CD4-positive, alpha-beta T cell treated with Interleukin-2 at 100 ng/mL for 4 hours (primary cell): ENCODE measurements around the gene PTRHD1.
"Not testable (repeated sequence)": the region's sequence is repeated elsewhere in the genome, so short reads cannot be mapped to it uniquely, and the experiment has no call there.

Experiments
- DNase-seq: peaks from one replicate; pipeline ENCODE4 v3.0.0-alpha.2; 2020; ENCODE audit warnings: low spot score

The PTRHD1 gene

DNA sequence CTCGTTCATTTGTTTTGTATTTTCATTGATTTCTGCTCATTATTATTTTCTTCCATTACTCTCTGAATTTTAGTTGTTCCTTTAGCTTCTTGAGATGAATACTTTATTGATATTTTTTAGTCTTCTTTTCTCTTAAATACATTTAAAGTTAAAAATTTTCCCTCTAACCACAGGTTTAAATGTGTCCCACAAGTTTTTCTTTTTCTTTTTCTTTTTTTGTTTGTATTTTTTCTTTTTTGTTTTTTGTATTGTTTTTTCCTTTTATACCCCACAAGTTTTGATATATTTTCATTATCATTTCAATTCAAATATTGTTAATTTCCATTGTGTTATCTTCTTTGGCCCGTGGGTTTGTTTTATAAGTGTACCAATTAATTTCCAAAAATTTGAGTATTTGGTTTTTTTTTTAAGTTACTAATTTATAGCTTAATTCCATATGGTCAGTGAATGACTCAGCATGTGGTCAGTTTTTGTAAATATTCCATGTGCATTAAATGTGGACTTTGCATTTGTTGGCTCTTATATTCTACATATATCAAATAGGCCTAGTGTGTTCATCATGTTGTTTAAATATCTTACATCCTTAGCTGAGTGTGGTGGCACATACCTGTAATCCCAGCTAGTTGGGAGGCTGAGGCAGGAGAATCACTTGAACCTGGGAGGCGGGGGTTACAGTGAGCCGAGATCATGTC is 16.3 kb upstream of the PTRHD1 start:
- no peak for DNase-seq

DNA sequence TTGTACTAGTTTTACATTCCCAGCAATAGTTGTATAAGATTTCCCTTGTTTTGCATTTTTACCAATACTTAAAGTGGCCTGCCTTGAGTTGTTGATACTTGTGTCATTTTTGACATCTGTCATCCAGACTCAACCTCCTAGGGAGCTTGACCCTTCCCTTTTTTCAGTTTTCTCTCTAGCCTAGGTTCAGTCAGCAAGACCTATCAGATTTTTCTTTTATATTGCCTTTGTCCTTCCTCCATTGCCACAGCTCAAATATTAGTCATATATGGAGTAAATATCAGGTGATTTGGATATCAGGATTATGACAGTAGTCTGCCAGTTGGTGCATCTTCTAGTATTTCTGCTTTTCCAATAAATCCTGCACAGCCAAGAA is 13.5 kb upstream of the PTRHD1 start:
- no peak for DNase-seq

DNA sequence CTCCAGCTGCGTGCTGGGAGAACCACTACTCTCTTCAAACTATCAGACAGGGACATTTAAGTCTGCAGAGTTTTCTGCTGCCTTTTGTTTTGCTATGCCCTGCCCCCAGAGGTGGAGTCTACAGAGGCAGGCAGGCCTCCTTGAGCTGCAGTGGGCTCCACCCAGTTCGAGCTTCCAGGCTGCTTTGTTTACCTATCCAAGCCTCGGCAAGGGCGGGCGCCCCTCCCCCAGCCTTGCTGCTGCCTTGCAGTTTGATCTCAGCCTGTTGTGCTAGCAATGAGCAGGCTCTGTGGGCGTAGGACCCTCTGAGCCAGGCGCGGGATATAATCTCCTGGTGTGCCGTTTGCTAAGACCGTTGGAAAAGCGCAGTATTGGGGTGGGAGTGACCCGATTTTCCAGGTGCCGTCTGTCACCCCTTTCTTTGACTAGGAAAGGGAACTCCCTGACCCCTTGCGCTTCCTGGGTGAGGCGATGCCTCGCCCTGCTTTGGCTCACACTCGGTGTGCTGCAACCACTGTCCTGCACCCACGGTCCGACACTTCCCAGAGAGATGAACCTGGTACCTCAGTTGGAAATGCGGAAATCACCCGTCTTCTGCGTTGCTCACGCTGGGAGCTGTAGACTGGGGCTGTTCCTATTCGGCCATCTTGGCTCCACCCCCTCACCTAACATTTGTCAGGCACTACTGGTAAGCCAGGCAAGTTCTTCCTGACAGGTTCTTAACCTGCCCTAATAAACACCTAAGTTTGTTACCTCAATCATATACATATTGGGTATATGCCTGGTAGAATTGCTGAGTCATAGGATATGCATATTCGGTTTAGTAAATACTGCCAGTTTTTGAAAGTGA is 12.8 kb upstream of the PTRHD1 start:
- not testable (repeated sequence) for DNase-seq

DNA sequence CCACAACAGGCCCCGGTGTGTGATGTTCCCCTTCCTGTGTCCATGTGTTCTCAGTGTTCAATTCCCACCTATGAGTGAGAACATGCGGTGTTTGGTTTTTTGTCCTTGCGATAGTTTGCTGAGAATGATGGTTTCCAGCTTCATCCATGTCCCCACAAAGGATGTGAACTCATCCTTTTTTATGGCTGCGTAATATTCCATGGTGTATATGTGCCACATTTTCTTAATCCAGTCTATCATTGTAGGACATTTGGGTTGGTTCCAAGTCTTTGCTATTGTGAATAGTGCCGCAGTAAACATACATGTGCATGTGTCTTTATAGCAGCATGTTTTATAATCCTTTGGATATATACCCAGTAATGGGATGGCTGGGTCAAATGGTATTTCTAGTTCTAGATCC is 7.3 kb upstream of the PTRHD1 start:
- DNase-seq: not testable (repeated sequence)

DNA sequence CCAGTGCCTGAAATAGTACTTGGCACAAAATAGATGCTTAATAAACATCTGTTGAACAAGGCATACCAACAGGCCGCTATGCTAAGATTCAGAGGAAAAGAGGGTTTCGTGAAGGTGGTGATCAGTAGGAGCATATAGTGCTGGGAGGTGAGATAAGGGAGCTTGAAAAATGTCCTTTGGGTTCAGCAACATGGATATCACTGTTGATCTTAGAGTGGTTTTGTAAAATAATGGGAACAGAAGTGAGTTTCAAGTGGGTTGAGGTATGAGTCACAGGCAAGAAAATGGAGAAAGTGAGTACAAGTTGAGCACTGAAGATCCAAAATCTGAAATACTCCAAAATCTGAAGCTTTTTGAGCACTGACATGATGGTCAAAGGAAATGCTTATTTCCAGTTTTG is 4.5 kb upstream of the PTRHD1 start:
- DNase-seq: no peak

DNA sequence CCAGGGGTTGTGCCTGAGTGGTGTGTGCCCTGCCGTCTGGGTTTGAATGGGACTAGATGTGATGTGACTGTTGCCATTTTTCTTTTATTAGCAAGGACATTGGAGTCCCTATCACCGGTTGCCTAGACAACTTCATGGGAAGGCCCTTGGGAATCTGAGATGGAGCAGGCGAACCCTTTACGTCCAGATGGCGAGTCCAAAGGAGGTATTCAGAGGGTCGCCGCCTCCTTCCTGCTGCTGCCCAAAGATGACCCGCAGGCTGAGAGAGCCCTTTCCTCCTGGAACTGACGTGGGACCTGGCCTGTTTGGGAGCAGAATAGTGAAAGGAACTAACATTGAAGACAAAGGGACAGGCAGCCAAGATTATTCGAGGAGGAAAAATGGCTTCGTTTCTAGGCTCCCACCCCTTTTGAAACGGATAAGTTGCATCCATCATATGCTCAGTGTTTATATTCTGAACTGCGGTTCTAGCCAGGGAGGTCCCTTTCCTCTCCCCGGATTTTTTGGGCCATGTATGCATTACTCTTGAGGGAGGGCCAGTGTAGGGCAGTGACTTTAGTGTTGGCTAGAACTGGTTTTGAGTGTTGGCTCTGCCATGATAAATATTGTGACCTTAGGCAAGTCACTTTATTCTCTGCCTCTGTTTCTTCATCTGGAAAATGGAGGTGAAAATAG is 707 bp upstream of the PTRHD1 start:
- DNase-seq: no peak

DNA sequence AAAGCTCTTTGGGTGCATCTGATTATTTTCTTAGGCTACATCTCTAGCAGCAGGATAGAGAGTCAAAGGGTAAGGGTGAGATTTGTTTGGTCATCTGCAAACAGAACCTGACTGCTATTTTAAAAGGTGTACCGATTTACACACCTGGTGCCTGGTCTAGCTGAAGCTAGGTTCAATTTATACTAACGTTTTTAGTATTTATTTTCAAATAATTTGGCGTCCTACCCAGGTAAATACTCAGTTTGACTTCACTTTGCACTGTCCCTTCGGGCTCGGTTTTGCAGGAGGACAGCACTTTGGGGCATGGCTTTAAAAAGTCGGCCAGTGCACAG is 683 bp downstream of the PTRHD1 start:
- no peak for DNase-seq

DNA sequence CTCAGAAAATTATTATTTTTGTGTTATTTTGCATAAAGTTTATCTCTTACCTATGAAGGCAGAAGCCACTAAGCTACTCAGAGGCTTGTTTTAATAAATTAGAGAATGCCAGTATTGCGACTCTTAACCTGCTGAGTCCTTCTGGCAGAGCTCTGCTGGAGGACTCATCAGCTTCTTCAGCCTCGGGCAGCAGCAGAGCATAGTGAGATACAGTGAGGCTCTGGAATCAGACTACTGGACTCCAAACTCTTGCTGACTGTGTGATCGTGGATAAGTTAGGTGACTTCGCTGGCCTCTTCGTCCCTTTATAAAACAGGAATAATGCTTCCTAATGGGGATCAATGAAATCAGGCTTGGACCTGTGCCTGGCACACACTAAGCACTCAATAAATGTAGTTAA is 1.7 kb downstream of the PTRHD1 start:
- no peak for DNase-seq

DNA sequence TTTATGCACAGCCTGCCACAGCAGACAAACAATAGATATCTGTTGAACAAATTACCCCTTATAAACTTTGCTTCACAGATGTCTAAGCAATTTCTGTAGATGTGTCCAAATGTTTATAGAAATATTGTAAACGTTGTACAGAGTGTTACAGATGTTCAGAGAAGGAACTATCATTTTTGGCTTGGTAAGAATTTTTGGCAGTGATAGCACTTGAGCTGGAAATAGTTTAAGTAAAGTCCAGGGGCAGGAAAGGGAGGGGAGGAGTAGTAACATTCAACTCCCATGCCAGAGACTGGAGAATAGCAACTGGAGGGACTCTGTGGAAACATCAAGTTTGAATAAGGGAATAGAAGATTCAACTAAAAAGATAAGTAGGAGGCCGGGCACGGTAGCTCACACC is 4.4 kb downstream of the PTRHD1 start:
- no peak for DNase-seq

DNA sequence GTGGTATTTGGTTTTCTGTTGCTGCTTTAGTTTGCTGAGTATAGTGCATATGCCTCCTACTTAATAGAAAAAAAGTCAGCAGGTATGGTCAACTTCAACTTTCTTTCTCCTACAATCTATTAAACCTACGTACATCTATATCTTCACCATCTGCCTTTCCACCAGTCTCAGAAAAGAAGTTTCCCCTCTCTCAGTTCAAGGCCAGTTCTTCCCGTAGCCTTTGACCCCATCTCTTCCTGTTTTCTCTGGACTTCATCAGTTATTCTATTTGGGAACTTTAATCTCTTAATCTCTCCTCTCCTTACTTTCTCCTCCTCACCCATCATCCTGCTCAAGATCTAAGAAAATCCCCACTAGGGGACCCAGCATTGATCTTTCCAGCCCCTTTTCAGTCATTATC is 5.7 kb downstream of the PTRHD1 start:
- no peak for DNase-seq

DNA sequence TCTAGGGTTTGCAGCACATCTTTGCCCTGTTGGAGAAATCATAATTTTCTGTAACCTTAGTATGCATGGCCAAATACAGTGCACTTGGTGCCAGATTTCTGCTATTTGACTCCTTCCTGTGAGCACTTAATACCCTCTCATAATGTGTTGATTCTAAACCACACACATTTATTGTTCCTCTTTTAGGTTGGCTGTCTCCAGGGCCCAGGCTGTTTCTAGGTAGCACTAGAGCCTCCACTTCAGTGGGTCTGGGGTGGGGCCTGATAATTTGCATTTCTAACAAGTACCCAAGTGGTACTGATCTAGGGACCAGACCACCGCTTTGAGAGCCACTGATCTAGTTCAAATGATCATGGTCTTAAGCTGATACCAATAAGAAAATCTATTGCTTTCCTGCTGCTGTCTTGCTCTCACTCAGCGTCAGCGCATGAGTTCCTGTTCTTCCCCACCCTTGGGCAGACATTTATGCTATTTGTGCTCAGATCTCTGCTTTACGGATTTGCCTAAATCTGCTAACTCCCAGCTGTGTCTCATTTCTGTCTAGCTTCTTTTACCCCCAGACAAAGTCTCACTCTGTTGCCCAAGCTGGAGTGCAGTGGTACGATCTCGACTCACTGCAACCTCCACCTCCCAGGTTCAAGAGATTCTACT is 7.4 kb downstream of the PTRHD1 start:
- DNase-seq: no peak

DNA sequence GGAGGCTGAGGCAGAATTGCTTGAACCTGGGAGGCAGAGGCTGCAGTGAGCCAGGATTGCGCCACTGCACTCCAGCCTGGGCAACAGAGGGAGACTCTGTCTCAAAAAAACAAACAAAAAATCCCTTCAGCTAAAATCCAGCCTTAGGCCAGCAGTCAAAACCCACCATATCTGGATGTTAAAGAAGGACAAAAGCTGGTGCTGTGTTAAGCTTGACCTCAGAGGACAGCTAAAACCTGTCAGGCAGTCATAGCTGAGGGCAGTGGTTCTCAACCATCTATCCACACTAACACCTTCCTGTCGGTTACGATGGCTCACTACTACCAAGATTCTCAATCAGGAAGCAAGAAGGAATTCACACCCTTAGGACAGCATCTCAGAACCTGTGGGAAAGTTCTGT is 9.6 kb downstream of the PTRHD1 start:
- no peak for DNase-seq

DNA sequence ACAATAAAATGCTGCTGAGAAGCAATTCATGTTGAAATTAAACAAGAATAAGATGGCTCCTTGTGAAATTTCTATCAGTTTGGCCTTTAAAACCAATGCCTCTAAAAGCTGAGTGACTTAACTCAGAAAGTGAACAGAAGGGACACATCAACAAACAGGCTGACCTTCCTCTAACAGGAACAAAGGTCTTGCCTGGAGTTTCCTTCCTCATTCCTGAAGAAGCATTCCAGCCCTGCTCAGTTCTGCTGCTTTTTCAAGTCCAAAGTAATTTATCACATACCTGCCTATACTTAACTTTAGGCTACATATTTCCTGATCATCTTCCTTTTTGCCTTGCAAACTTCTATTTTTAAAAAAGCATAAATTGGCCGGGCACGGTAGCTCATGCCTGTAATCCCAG is 14.1 kb downstream of the PTRHD1 start:
- DNase-seq: no peak

DNA sequence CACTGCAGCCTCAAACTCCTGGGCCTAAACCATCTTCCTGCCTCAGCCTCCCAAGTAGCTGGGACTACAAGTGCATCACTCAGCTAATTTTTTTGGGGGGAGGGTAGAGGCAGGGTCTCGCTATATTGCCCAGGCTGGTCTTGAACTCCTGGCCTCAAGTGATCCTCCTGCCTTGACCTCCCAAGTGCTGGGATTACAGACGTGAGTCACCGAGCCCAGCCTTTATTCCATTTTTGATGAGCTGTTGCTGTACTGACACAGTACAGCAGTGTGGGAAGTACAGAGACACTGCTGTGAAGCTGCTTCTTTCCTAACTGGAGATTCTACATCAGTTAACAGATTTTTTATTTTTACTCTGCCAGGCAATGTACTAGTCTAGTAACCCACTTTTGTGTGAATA is 18.8 kb downstream of the PTRHD1 start:
- DNase-seq: no peak

DNA sequence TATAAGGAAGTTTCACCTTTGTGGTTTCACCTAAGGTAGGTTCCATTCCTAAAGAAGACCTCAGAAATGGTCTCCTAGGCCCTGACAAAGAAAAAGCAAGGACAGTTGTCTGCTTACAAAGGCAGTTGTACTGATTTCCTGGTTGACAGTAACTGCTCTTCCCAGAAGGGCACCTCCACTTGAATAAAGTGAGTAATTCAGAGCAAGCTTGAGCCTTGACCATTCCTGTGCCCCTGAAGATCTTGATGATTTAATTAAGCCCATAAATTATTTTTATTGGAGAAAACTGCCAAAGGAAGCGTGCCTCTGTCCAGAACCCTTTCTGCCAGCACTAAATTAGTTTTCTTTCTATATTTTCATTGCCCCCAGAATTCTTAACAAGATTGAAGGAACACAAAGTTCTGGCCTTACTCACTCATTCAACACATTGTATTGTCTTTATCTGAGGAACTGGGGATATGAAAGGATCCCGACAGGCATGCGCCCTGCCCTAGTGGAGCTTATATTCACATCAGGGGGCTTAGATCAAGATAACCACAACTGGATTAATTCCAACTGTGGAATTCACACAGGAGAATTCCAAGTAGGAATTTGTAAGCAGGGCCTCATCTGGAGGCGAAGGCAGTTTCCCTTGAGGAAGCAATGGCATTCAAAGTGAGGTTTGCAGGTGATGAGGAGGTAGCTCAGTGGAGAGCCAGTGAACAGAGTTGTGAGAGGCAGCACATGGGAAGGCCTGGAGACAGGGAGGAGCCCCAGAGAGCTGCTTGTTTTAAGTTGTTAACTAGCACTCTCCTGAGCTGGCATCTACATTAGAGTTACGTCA is 21.2 kb downstream of the PTRHD1 start:
- no peak for DNase-seq

DNA sequence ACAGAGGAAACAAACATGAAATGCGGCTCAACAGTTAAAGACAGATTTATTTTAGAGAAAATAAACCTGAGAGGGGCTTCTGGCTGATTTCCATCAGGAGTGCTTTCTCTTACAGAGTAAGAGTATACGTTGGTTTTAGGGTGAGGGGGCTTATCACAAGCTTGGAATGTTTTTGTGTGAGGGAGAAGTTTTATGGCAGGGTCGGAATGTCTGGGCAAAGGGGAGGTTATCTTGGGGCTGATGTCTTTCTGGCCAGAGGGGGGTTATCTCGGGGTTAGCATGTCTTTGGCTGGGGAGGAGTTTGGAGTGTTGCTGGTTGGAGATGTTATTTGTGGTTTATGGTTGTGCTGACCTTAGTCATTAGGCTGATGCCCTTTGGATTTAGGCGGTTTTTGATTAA is 22.1 kb downstream of the PTRHD1 start:
- DNase-seq: no peak

DNA sequence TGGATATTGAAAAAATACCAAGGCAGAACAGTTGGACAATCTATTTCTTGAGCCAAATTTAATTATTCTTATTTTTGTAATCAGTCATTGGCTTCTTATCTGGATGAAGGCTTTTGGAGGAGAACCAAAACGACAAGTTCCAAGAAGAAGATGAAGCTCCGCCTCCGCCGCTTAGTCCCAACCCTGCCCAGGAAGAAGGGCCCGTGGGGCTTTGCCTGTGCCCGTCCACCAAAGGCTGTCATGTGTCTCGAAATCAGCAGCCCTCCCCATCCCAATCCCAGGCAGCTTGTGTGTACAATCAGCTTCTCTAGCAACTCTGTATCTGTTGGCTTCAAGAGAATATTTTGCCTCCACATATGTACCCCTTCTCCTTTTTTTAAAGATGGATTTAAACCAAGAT is 24.6 kb downstream of the PTRHD1 start:
- DNase-seq: no peak

DNA sequence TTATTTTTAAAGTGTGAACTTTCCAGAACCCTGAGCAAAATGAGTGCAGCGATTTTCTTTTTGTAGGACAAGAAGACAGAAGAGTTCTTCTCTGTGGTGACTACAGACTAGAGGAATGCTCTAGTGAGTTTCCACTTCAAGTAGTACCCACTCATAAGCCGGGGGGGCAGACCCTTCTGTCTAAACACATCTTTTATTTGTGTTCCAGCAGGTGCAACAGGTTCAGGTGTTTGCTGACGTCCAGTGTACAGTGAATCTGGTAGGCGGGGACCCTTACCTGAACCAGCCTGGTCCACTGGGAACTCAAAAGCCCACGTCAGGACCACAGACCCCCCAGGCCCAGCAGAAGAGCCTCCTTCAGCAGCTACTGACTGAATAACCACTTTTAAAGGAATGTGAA is 25.2 kb downstream of the PTRHD1 start:
- no peak for DNase-seq

DNA sequence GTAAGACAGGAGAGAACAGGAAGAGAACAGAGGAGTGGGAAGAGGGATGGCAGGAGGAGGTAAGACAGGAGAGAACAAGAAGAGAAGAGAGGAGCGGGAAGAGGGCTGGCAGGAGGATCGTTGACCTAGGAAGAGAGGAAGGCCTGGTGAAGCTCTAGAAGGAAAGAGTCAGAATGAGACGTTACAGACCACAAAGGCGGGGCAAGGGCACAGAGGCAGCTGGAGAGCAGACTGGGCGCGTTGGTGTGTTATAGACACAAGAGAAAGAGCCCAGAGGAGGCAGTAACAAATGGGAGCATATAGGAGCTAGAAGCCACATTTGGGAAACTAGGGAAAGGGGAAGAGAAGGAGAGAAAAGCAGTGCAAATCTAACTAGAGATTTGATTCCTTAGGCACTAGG is 26.6 kb downstream of the PTRHD1 start:
- no peak for DNase-seq

DNA sequence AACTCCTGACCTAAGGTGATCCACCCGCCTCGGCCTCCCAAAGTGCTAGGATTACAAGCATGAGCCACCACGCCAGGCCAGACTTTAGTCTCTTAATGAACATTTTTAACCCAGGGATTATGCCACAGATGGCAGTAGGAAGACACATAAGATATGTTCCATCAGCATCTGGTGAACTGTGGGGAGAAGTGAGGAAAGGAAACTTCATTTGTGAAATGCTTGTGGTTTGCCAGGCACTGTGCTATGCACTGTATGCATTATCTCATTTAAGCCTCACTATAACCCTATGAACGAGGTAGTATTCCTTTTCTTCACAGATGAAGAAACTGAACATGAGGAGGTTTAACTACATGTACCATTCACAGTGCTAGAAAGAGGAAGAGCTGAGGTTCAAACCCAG is 29.3 kb downstream of the PTRHD1 start:
- no peak for DNase-seq

DNA sequence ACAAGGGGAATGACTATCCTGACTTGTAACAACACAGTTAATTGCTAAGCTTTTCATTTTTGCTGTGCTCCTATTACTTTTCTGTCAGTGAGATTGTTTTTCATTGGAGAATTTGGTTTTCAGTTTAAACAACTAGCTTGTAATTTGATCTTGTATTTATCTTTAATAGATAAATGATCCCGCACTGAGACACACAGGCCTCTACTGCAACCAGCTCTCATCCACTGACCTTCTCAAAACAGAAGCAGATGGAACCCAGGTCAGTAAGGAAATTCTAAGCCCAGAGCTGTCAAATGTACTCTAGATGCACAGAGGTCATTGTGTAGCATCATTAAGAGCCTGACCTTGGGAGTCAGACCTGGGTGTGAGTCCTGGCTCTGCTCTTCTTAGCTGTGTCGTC is 30.7 kb downstream of the PTRHD1 start:
- no peak for DNase-seq

DNA sequence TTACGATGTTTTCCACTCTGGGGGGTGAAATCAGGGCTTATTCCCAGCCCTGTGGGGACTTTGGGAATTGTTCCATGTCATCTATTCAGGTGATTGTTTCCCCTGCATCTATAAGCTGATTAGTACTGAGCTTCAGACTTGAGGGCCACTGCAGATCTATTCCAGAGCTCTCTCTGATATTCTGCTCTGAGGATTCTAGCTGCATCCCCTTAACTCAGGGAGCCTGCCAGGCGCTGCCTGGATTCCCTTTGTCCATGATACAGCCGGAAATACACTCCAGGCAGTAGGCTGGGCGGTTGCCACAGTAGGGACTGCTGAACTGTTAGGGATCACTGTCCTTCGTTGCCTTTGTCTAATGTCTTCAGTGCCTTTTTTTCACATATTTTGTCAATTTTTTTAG is 31.3 kb downstream of the PTRHD1 start:
- DNase-seq: no peak
